Brain microvascular endothelial cell (primary cell): ENCODE measurements around the gene PLEKHA6.

Experiments
- DNase-seq: peaks from one replicate; pipeline ENCODE4 v3.0.0-alpha.2; 2020
- H3K27ac ChIP-seq: fragments of 250-450 bp; sonication (Bioruptor Pico); 2 replicates; pipeline ENCODE4 v1.5.1; 2020; ENCODE audit warnings: mild to moderate bottlenecking, moderate library complexity
- H3K27me3 ChIP-seq: fragments of 250-450 bp; sonication (Bioruptor Pico); replicated peaks from 2 replicates; pipeline ENCODE4 v1.5.1; 2020; ENCODE audit warnings: mild to moderate bottlenecking
- H3K36me3 ChIP-seq: fragments of 250-450 bp; sonication (Bioruptor Pico); replicated peaks from 2 replicates; pipeline ENCODE4 v1.5.1; 2020; ENCODE audit warnings: mild to moderate bottlenecking
- H3K4me3 ChIP-seq: 2 replicates; pipeline ENCODE4 v1.5.1; 2011; ENCODE audit warnings: low read depth, mild to moderate bottlenecking, control low read depth, low read length, moderate library complexity
- in situ Hi-C: cut with HindIII; loops from 2 replicates; pipeline ENCODE4 v1.10.0; 2017; ENCODE audit warnings: low sequenced_read_pairs, low pct_ligation_motif_present
- TF ChIP-seq, protein P1 (sequence below): IDR thresholded peaks from 2 replicates; pipeline ENCODE4 v1.5.1; 2011; ENCODE audit warnings: low read depth, mild to moderate bottlenecking, moderate library complexity, low read length, control low read depth, inconsistent platforms; ENCODE audit errors: missing control alignments

PLEKHA6 gene

DNA sequence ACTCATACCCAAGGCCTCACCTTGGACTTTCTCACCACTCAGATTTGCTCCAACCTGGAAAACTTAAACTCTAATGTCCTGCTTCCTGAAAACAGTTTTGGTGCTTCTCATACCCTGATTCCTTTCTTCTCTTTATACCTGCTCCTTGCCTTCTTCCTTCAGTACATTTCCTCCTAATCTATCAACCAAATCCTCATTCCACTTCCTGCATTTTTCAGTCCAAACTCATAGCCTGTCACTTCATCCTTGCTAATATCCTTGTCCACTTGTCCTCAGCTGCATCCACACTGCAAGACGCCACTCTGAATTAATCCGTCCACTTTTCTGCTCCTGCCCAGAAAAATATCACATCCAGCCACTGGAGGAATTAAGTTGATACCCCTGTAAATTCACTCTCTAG is 26.0 kb upstream of the PLEKHA6 start:
- TF ChIP-seq, protein P1, sequence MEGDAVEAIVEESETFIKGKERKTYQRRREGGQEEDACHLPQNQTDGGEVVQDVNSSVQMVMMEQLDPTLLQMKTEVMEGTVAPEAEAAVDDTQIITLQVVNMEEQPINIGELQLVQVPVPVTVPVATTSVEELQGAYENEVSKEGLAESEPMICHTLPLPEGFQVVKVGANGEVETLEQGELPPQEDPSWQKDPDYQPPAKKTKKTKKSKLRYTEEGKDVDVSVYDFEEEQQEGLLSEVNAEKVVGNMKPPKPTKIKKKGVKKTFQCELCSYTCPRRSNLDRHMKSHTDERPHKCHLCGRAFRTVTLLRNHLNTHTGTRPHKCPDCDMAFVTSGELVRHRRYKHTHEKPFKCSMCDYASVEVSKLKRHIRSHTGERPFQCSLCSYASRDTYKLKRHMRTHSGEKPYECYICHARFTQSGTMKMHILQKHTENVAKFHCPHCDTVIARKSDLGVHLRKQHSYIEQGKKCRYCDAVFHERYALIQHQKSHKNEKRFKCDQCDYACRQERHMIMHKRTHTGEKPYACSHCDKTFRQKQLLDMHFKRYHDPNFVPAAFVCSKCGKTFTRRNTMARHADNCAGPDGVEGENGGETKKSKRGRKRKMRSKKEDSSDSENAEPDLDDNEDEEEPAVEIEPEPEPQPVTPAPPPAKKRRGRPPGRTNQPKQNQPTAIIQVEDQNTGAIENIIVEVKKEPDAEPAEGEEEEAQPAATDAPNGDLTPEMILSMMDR = no peak
- in situ Hi-C loops = no loop called here
- H3K27ac ChIP-seq = no peak overlapping the region
- peaks cover 3% of the 10 kb centered on the region for H3K27me3 ChIP-seq
- H3K4me3 ChIP-seq = no peak overlapping the region
- DNase-seq = no peak
- H3K36me3 ChIP-seq = no peaks in the 10 kb centered on the region

DNA sequence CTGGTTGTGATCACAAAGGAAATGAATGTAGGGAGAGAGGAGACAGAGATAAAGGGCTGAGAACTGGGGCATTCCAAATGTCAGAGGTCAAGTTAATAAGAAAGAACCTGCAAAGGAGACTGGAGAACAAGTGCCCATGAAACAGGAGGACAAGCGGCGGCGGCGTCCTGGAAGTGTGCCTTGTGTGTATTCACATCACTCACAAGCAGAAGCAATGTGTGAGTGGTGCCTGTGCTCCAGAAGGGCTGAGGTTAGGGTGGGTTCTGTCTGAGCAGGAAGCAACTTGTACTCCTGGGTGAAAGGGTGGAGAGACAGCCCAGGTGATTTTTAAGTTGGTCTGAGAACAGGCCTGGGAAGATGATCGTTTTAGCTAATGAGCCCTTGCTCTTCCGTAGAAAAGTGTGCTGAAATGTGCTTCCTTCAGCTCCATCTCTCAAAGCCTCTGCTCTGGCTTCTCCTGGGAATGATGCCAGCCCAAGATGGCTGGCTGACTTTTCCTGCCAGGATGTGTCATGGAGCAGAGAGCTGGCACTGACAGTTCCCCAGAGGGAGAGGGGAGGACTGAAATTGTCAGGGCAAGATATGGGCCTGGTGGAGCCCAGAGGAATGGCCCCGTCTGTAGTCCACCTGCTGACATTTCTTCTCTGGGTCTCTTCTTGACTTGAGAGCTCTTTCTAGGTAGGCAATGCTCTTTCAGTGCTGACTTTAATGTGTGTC is 25.1 kb upstream of the PLEKHA6 start:
- no peak for DNase-seq
- H3K27me3 ChIP-seq = peaks cover 10% of the 10 kb centered on the region
- H3K27ac ChIP-seq = no peak overlapping the region
- H3K36me3 ChIP-seq = no peaks in the 10 kb centered on the region
- TF ChIP-seq, protein P1 = no peak
- no peak overlapping the region for H3K4me3 ChIP-seq
- in situ Hi-C loops = no loop called here

DNA sequence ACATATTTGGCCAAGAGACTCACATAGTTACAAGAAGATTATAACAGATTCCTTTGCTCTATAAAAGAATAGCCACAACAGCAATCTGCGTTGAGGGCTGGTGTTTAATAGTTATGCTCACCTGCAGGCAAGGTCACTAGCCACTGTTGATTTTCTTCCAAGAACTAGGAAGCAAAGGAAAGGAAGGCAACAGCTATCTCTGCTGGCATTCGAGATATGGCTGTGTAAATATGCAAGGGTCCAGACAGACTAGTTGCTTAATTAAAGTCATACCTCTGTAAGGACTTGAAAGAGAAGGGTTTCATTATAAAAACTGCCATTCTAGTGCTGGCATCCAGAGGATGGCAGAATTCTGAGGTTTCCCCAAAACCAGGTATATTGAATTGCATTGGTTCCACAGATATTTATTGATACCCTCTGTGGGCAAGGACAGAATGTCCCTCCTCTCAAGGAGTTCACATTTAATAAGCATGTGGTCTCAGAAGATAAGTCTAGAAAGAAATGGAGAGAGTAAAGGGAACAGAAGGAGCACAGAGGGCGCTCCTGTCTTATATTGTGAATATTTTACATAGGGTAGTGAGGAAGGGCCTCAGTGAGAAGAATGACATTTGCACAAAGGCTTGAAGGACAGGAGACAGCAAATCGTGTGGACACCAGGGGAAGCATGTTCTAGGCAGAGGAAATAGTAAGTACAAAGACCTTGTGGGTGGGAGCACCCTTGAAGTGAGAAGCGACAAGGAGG is 23.6 kb upstream of the PLEKHA6 start:
- in situ Hi-C loops = no loop called here
- TF ChIP-seq, protein P1 = no peak

DNA sequence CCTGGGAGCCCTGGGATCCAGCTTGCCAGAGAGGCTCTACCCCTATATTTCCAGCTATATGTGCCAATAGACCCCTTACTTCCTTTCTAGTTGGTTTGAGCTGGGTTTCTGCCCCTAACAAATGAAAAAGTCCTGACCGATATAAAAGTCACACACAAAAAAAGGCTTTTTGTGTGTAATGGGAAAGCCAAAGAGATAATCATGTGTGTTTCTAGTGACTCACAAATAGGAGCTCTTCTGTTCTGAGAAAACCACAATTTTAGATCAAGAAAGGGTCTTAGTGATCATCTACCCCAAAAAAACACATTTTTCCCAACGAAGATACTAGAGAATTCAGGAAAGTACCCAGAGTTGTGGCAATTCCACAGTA is 23.0 kb upstream of the PLEKHA6 start:
- DNase-seq = no peak
- TF ChIP-seq, protein P1 = no peak
- no peak overlapping the region for H3K4me3 ChIP-seq
- H3K36me3 ChIP-seq = no peaks in the 10 kb centered on the region
- no peak overlapping the region for H3K27ac ChIP-seq
- in situ Hi-C loops = no loop called here
- peaks cover 30% of the 10 kb centered on the region for H3K27me3 ChIP-seq

More for the DNA sequence above, 23.6 kb upstream of the PLEKHA6 start:
- DNase-seq = no peak
- Histone ChIP-seq H3K27me3 (peaks cover 24% of the 10 kb centered on the region), H3K27ac (no peak overlapping the region), H3K4me3 (no peak overlapping the region), H3K36me3 (no peaks in the 10 kb centered on the region)

DNA sequence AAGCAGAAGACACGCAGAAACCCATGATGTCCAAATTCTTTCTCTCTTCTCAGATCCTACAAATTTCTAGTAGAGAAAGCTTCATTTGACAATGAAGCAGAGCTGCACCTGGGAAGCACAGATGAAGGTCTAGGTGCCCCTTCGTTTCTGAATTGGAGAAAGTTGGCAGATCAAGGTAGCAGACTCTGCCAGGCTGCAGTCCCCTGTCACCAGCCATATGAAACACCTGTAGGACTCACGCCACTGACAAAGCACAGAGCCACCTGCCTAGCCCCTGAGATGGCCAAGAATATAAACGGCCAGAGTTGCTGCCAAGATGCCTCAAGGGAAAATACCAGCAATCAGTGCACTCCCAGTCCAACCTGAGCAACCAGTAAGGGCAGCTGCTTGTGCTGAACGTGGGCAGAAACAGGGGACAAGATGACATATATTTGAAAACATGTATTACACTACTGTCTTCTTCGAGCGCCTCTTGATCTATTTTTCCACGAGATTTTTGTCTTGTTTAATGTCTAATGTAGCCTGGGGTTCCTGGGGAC is 20.6 kb upstream of the PLEKHA6 start:
- Histone ChIP-seq H3K27ac (no peak overlapping the region), H3K36me3 (no peaks in the 10 kb centered on the region), H3K4me3 (no peak overlapping the region), H3K27me3 (peaks cover 52% of the 10 kb centered on the region)
- no peak for DNase-seq
- in situ Hi-C loops = no loop called here
- TF ChIP-seq, protein P1 = no peak
